H1 (cell line): ENCODE data around the gene SCYL1. TPM values are rescaled to one million over a fixed set of nuclear protein-coding genes. Genes with fewer than 3 reads are reported as not detected.

Experiments used
- CHD2 ChIP-seq: IDR thresholded peaks from 2 replicates; pipeline ENCODE4 v1.6.1; 2012; ENCODE audit warnings: low read length, improper control_type of control experiment
- CHD7 ChIP-seq: fragments of 300-600 bp; sonication (generic); IDR thresholded peaks from 2 replicates; pipeline ENCODE4 v1.7.1; 2012; ENCODE audit warnings: low read length, moderate library complexity, mild to moderate bottlenecking, inconsistent platforms; ENCODE audit not compliant: insufficient replicate concordance
- CTBP2 ChIP-seq: IDR thresholded peaks from 2 replicates; pipeline ENCODE4 v1.7.0; 2011; ENCODE audit warnings: borderline replicate concordance, mild to moderate bottlenecking, moderate library complexity, mixed read lengths, low read length; ENCODE audit not compliant: insufficient read depth, insufficient read length
- SP4 ChIP-seq: IDR thresholded peaks from 2 replicates; pipeline ENCODE4 v1.6.1; 2012; ENCODE audit warnings: low read length, inconsistent platforms
- TAF1 ChIP-seq: IDR thresholded peaks from 2 replicates; pipeline ENCODE4 v1.6.1; 2011; ENCODE audit warnings: mild to moderate bottlenecking, low read depth, low read length
- polyA plus RNA-seq, 7 experiments: library from polyadenylated mRNA; depleted of rRNA in 3 of 7; stranded (reverse) in 5 of 7; unstranded in 2 of 7; fragments of >200 nt in 5 of 7; fragments of 200-250 nt in 2 of 7; gene quantifications; 1 replicate in 5 of 7; 2 replicates in 1 of 7; 4 replicates in 1 of 7; pipeline versions ENCODE4 v1.2.1 to v1.2.3, GENCODE V29; 2011 to 2013; ENCODE audit warnings: missing spikeins in 2 of 7, mixed read lengths in 2 of 7
- total RNA-seq: library from RNA; stranded (reverse); fragmentation: NEBNext Ultra II Directional; extraction: Animal tissue kit (Norgen Biotek cat#: 25700); gene quantifications from 2 replicates; pipeline ENCODE4 v1.2.1, GENCODE V29; 2021

SCYL1 gene
- total and polyA plus RNA-seq, 2 of the 8 experiments (the other 6 are each of a cell fraction or from before 2014, with no cell fraction given): 59.8 to 77.7 TPM

GRCh38 chr11:65584106-65584505 lies 59.2 kb downstream of the SCYL1 start (continued):
- no peak for TF ChIP-seq CHD7
- no peak for TF ChIP-seq CHD2
- TF ChIP-seq CTBP2: no peak
- no peak for TF ChIP-seq TAF1
- no peak for TF ChIP-seq SP4
